Activated T-helper 17 cell treated with anti-CD3 and anti-CD28 coated beads, Interleukin-2, amount 50 U/mL, for 72 hours (primary cell): ENCODE measurements around the gene MFAP4. TPM values are rescaled to one million over a fixed set of nuclear protein-coding genes. Genes with fewer than 3 reads are reported as not detected.

Experiments
- ATAC-seq: fragments of 150-1000 bp; cut with Tn5 transposase; replicated peaks from 2 replicates; pipeline ENCODE4 v1.10.0; 2021; ENCODE audit warnings: mild to moderate bottlenecking, moderate library complexity
- H3K27ac Mint-ChIP-seq: one replicate; pipeline ENCODE4 v1.8.0; 2022; ENCODE audit warnings: mixed read lengths
- H3K27me3 Mint-ChIP-seq: one replicate; pipeline ENCODE4 v1.8.0; 2022; ENCODE audit warnings: mixed read lengths
- H3K36me3 Mint-ChIP-seq: one replicate; pipeline ENCODE4 v1.8.0; 2022; ENCODE audit warnings: low read depth, mild to moderate bottlenecking, mixed read lengths
- H3K4me1 Mint-ChIP-seq: one replicate; pipeline ENCODE4 v1.8.0; 2022; ENCODE audit warnings: mixed read lengths
- H3K4me3 Mint-ChIP-seq: one replicate; pipeline ENCODE4 v1.8.0; 2022; ENCODE audit warnings: mild to moderate bottlenecking, mixed read lengths
- H3K9me3 Mint-ChIP-seq: one replicate; pipeline ENCODE4 v1.8.0; 2022; ENCODE audit warnings: mixed read lengths
- total RNA-seq, 2 donors: library from RNA; stranded (reverse); gene quantifications; one replicate each; pipeline ENCODE4 v1.2.3, GENCODE V29; 2022

Gene MFAP4
- total RNA-seq, 2 donors from 2014 or later = not detected

- H3K4me3 Mint-ChIP-seq = no peak overlapping the region
- peaks cover 14% of the 10 kb centered on the region for H3K4me1 Mint-ChIP-seq
- no peak for ATAC-seq
- no peaks in the 10 kb centered on the region for H3K9me3 Mint-ChIP-seq
- H3K36me3 Mint-ChIP-seq = no peaks in the 10 kb centered on the region
- no peak overlapping the region for H3K27ac Mint-ChIP-seq
- H3K27me3 Mint-ChIP-seq = no peaks in the 10 kb centered on the region
Observed at GRCh38 chr17:19414396-19415280, 27.6 kb upstream of the MFAP4 start.

- Mint-ChIP-seq H3K27ac (no peak overlapping the region), H3K27me3 (no peaks in the 10 kb centered on the region), H3K36me3 (no peaks in the 10 kb centered on the region), H3K9me3 (no peaks in the 10 kb centered on the region), H3K4me1 (peaks cover 11% of the 10 kb centered on the region), H3K4me3 (no peak overlapping the region)
- ATAC-seq = no peak
Observed at GRCh38 chr17:19413761-19414160, 26.8 kb upstream of the MFAP4 start.

GRCh38 chr17:19412984-19413383 lies 26.0 kb upstream of the MFAP4 start:
- Mint-ChIP-seq H3K27ac (no peak overlapping the region), H3K9me3 (no peaks in the 10 kb centered on the region), H3K4me1 (peaks cover 3% of the 10 kb centered on the region), H3K4me3 (no peak overlapping the region), H3K27me3 (no peaks in the 10 kb centered on the region), H3K36me3 (no peaks in the 10 kb centered on the region)
- ATAC-seq = no peak

GRCh38 chr17:19412510-19412909 lies 25.5 kb upstream of the MFAP4 start:
- ATAC-seq = no peak

GRCh38 chr17:19411631-19412030 lies 24.6 kb upstream of the MFAP4 start:
- H3K9me3 Mint-ChIP-seq = no peaks in the 10 kb centered on the region
- ATAC-seq = no peak
- H3K36me3 Mint-ChIP-seq = no peaks in the 10 kb centered on the region
- no peaks in the 10 kb centered on the region for H3K4me1 Mint-ChIP-seq
- no peak overlapping the region for H3K4me3 Mint-ChIP-seq
- H3K27ac Mint-ChIP-seq = no peak overlapping the region
- H3K27me3 Mint-ChIP-seq = no peaks in the 10 kb centered on the region

More at GRCh38 chr17:19412510-19412909, 25.5 kb upstream of the MFAP4 start:
- Mint-ChIP-seq H3K9me3 (no peaks in the 10 kb centered on the region), H3K36me3 (no peaks in the 10 kb centered on the region), H3K4me1 (no peaks in the 10 kb centered on the region), H3K27me3 (no peaks in the 10 kb centered on the region), H3K27ac (no peak overlapping the region), H3K4me3 (no peak overlapping the region)

GRCh38 chr17:19410875-19411620 lies 24.1 kb upstream of the MFAP4 start, which contains the start of gene RNF112:
RNF112 (plus strand) TSS chr17:19411232; CDS start chr17:19411409, 177 bp downstream.
- Mint-ChIP-seq H3K27me3 (no peaks in the 10 kb centered on the region), H3K9me3 (no peaks in the 10 kb centered on the region), H3K4me3 (no peak within 1 kb of the TSS), H3K27ac (peak within 1 kb of the TSS; percentile 42), H3K4me1 (no peaks in the 10 kb centered on the region), H3K36me3 (no peaks in the 10 kb centered on the region)
- no peak for ATAC-seq

GRCh38 chr17:19410091-19410490 lies 23.1 kb upstream of the MFAP4 start:
- Mint-ChIP-seq H3K9me3 (no peaks in the 10 kb centered on the region), H3K27ac (peak overlapping the region; percentile 42), H3K4me3 (no peak overlapping the region), H3K27me3 (no peaks in the 10 kb centered on the region), H3K36me3 (no peaks in the 10 kb centered on the region), H3K4me1 (no peaks in the 10 kb centered on the region)
- ATAC-seq = no peak

- H3K27ac Mint-ChIP-seq = no peak overlapping the region
- H3K9me3 Mint-ChIP-seq = no peaks in the 10 kb centered on the region
- no peaks in the 10 kb centered on the region for H3K4me1 Mint-ChIP-seq
- H3K4me3 Mint-ChIP-seq = no peak overlapping the region
- H3K36me3 Mint-ChIP-seq = no peaks in the 10 kb centered on the region
- ATAC-seq = peak; percentile 67
- no peaks in the 10 kb centered on the region for H3K27me3 Mint-ChIP-seq
Observed at GRCh38 chr17:19409509-19409908, 22.5 kb upstream of the MFAP4 start.

GRCh38 chr17:19409066-19409465 lies 22.1 kb upstream of the MFAP4 start:
- H3K36me3 Mint-ChIP-seq = no peaks in the 10 kb centered on the region
- H3K9me3 Mint-ChIP-seq = no peaks in the 10 kb centered on the region
- no peak overlapping the region for H3K4me3 Mint-ChIP-seq
- H3K27ac Mint-ChIP-seq = no peak overlapping the region
- no peak for ATAC-seq
- no peaks in the 10 kb centered on the region for H3K27me3 Mint-ChIP-seq
- no peaks in the 10 kb centered on the region for H3K4me1 Mint-ChIP-seq

- H3K27me3 Mint-ChIP-seq = no peaks in the 10 kb centered on the region
- no peaks in the 10 kb centered on the region for H3K36me3 Mint-ChIP-seq
- H3K27ac Mint-ChIP-seq = no peak overlapping the region
Observed at GRCh38 chr17:19408346-19408710, 21.3 kb upstream of the MFAP4 start.

GRCh38 chr17:19407601-19408345 lies 20.8 kb upstream of the MFAP4 start:
- no peaks in the 10 kb centered on the region for H3K27me3 Mint-ChIP-seq
- no peak overlapping the region for H3K4me3 Mint-ChIP-seq
- no peak for ATAC-seq
- H3K27ac Mint-ChIP-seq = no peak overlapping the region
- no peaks in the 10 kb centered on the region for H3K9me3 Mint-ChIP-seq
- H3K4me1 Mint-ChIP-seq = no peaks in the 10 kb centered on the region
- no peaks in the 10 kb centered on the region for H3K36me3 Mint-ChIP-seq

More at GRCh38 chr17:19408346-19408710, 21.3 kb upstream of the MFAP4 start:
- no peaks in the 10 kb centered on the region for H3K9me3 Mint-ChIP-seq
- no peaks in the 10 kb centered on the region for H3K4me1 Mint-ChIP-seq
- H3K4me3 Mint-ChIP-seq = no peak overlapping the region
- no peak for ATAC-seq

GRCh38 chr17:19405114-19405513 lies 18.1 kb upstream of the MFAP4 start:
- no peak overlapping the region for H3K27ac Mint-ChIP-seq
- no peak for ATAC-seq
- no peaks in the 10 kb centered on the region for H3K4me1 Mint-ChIP-seq
- H3K27me3 Mint-ChIP-seq = no peaks in the 10 kb centered on the region
- no peak overlapping the region for H3K4me3 Mint-ChIP-seq
- no peaks in the 10 kb centered on the region for H3K9me3 Mint-ChIP-seq
- H3K36me3 Mint-ChIP-seq = no peaks in the 10 kb centered on the region

- H3K4me1 Mint-ChIP-seq = no peaks in the 10 kb centered on the region
- no peak for ATAC-seq
- H3K27me3 Mint-ChIP-seq = no peaks in the 10 kb centered on the region
- no peaks in the 10 kb centered on the region for H3K9me3 Mint-ChIP-seq
- H3K27ac Mint-ChIP-seq = no peak overlapping the region
- no peaks in the 10 kb centered on the region for H3K36me3 Mint-ChIP-seq
- H3K4me3 Mint-ChIP-seq = no peak overlapping the region
Observed at GRCh38 chr17:19404264-19404663, 17.3 kb upstream of the MFAP4 start.

GRCh38 chr17:19403021-19403420 lies 16.0 kb upstream of the MFAP4 start:
- Mint-ChIP-seq H3K4me1 (no peaks in the 10 kb centered on the region), H3K36me3 (no peaks in the 10 kb centered on the region), H3K27ac (no peak overlapping the region), H3K27me3 (no peaks in the 10 kb centered on the region), H3K9me3 (no peaks in the 10 kb centered on the region), H3K4me3 (no peak overlapping the region)
- no peak for ATAC-seq
